GM19452 (cell line): ENCODE data around the gene NEDD4L.

Source experiments
- ATAC-seq: cut with Tn5 transposase; IDR thresholded peaks from one replicate; pipeline ENCODE4 v1.9.1; 2021; ENCODE audit not compliant: unreplicated experiment

Gene NEDD4L

GRCh38 chr18:58091099-58091611 is 47.1 kb downstream of the NEDD4L start:
- ATAC-seq = peak; percentile 92

- no peak for ATAC-seq
These were observed 49.3 kb downstream of the NEDD4L start for GRCh38 chr18:58093311-58093803.

GRCh38 chr18:58095222-58095621 is 51.2 kb downstream of the NEDD4L start:
- ATAC-seq = no peak

- ATAC-seq = no peak
These were observed 51.6 kb downstream of the NEDD4L start for GRCh38 chr18:58095655-58096054.

GRCh38 chr18:58096658-58097057 is 52.6 kb downstream of the NEDD4L start:
- no peak for ATAC-seq

- ATAC-seq = no peak
These were observed 53.3 kb downstream of the NEDD4L start for GRCh38 chr18:58097121-58097906.

GRCh38 chr18:58097907-58098166 is 53.8 kb downstream of the NEDD4L start:
- no peak for ATAC-seq

GRCh38 chr18:58098706-58099105 is 54.7 kb downstream of the NEDD4L start:
- no peak for ATAC-seq

GRCh38 chr18:58100154-58100553 is 56.1 kb downstream of the NEDD4L start:
- peak; percentile 59 for ATAC-seq

- no peak for ATAC-seq
These were observed 57.3 kb downstream of the NEDD4L start for GRCh38 chr18:58101291-58101794.

GRCh38 chr18:58102018-58102417 is 58.0 kb downstream of the NEDD4L start:
- no peak for ATAC-seq

- ATAC-seq = no peak
These were observed 58.8 kb downstream of the NEDD4L start for GRCh38 chr18:58102875-58103274.

- ATAC-seq = no peak
These were observed 59.4 kb downstream of the NEDD4L start for GRCh38 chr18:58103339-58103985.

GRCh38 chr18:58104096-58104495 is 60.1 kb downstream of the NEDD4L start:
- ATAC-seq = no peak

- ATAC-seq = no peak
These were observed 61.3 kb downstream of the NEDD4L start for GRCh38 chr18:58105206-58105887.

- ATAC-seq = no peak
These were observed 61.8 kb downstream of the NEDD4L start for GRCh38 chr18:58105888-58106260.

- no peak for ATAC-seq
These were observed 62.5 kb downstream of the NEDD4L start for GRCh38 chr18:58106289-58107070.

GRCh38 chr18:58109256-58109655 is 65.2 kb downstream of the NEDD4L start:
- no peak for ATAC-seq

- no peak for ATAC-seq
These were observed 66.4 kb downstream of the NEDD4L start for GRCh38 chr18:58110398-58110797.

GRCh38 chr18:58112174-58112573 is 68.1 kb downstream of the NEDD4L start:
- no peak for ATAC-seq

- peak; percentile 62 for ATAC-seq
These were observed 69.3 kb downstream of the NEDD4L start for GRCh38 chr18:58113337-58113736.
